Measurements from ENCODE around the gene FIBP.

The FIBP gene

DNA sequence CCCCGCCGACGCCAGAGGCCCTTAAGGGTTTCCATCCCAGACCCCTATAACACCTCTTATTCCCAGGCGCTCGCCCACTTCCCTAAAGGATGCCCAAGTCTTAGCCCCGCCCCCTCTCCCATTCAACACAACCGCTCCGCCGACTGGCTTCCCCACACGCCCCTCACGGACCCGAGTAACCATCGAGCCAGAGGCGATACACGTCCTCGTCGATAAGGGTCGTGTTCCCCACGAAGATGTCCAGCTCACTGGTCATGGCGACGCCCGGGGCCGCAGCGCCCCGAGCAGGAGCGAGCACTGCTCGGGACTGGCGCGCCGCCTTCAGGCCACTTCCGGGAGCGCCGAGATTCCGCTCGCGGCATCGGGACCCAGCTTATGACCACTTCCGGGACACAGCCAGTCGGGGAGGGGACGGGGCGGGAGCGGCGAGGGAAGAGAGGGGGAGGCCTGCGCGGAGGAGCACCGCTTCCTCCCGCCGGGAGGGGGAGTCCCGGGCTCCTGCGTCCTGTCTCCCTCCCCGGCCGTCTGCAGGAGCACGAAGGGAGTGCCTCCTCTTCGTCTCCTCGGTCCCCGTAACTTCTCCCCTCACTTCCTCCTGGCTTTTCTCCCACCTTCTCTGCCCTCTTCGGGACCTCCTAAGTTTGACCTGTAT, at the start of gene FIBP:
Gene FIBP (minus strand): TSS at position 309 of the 652 bp plus-strand sequence. CDS start 53 bp downstream, at position 256.
- peak; percentile 96 for DNase-seq

DNA sequence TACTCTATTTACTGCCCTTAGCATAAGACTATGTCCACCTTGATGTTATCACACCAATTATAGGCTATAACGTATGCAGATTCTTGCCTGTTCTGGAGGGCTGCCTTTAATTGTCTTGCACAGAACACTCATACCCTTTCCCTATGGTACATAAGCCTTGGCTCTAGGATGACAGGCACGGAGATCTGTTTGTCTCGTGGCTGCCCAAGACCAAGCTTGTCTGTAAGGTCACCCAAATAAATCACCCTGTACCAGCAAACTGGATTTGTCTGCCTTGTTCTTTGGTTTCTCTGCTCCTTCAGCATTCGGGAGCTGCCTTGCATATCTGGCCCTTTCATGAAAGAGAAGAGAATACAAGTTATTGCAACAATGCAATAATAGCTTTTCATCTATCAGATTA, 49.5 kb upstream of the FIBP start:
- no peak for DNase-seq

DNA sequence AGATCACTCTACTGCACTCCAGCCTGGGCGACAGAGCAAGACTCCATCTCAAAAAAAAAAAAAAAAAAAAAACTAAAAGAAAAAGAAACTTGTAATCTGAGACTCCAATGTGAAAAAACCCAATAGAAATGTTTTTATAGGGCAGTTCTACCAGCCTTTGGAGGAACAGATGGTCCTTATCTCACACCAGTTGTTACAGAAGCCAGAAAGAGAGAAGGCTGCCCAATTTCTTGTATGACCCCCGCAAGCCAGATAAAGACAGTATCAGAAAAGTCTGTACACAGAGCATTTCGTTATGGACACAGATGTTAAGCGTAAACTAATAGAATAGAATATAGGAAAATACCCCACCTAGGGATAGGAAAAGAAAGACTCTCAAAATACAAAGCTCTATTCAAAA, 45.7 kb upstream of the FIBP start:
- DNase-seq = no peak

DNA sequence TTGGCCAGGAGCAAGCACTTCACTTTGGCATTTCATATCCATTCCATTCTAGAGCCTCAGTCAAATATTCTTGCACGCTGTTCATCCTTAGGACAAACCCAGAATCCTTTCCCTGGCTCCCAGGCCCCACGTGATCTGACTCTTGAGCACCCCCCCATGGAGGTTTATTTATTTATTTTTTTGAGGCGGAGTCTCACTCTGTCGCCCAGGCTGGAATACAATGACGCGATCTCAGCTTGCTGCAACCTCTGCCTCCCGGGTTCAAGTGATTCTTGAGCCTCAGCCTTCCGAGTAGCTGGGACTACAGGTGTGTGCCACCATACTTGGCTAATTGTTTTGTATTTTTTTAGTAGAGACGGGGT, 44.3 kb upstream of the FIBP start:
- DNase-seq = no peak

DNA sequence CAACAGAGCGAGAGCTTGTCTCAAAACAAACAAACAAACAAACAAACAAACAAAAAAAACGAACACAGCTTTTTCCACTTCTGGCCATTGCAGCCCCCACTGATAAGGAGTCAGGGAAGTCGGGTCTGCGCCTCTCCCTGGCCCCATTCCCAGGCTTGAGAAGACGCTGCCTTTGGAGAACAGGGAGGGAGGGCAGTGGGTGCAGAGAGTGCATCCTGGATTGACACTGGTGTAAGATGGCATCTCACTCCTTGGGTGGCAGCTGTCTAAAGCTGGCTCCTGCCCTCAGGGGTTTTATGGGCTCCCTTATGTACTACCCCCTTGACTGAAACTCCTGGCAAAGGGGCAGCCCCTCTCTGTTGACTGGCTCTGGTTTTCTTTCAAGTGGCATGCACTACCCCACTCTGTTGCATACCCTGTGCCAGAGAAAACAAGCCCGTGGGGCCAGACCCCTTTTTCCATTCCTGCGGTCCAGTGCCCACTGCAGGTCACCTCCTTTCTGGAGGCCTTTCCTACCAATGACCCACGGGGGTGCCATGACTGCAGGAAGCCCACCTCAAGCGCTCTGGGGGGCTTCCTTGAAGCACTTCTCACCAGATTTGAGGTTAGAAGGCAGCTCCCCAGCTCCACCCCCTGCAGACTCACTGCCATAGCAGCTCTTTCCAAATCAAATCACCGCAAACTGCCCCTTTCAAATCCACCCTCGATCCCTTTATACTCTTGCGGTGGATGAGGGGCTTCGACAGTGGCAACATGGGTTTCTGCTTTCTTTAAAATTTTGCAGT, 43.7 kb upstream of the FIBP start:
- no peak for DNase-seq

DNA sequence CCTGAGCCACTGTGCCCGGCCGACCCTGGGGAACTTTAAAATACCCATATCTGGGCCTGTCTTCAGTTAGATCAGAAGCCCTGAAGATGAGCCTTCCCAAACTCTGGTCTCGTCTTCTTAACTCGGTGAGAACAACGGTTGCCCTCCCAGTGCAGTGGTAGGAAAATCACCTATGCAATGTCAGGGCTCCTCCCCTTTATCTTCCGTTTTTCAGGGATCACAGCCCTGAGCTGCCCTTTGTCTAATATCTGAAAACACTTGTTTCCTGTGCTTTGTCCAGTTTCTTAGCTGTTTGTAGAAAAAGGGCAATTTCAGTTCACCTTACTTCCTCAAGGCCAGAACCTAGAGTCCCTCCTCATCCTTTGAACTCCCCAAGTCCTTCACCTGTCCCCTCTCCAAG, 40.4 kb upstream of the FIBP start:
- DNase-seq = no peak

DNA sequence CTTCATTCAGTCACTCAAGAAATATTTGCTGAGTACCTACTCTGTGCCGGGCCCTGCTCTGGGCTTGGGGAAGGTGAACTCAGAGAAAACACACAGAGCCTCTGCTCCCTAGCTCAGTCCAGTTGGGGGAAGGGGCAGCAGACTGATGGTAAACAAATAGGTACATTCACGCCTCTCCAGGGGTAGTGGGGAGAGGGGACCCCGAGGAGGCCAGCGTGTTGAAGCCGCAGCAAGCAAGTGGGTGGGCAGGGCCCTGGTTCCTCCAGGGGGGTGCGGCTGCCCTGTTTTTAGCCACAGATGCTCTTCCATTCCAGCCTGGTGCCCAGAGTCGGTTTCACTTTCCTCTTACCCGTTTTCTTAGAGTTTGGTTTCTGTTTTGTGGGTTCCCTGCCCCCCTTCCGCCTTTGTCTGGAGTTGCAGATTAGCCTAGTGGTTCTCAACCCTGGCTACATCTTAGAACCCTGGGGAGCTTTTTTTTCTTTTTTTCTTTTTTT, 39.7 kb upstream of the FIBP start:
- peak; percentile 77 for DNase-seq

DNA sequence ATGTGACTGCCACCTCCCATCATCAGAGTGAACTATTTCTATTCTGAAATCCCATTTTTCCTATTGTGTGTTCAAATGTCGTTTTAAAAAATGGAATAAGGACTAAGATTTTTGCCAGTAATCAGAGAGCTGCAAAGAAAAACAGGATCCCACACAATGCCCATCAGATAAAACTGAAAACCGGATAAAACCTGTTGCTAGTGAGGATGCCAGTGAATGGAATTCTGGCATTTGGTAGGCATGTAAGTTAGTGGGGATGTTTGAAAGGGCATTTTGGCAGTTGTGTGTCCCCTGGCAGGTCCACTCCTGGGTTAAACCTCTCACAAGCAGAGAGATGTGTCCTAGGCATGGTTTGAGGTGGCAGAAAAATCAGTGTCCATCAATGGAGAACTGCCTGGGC, 37.1 kb upstream of the FIBP start:
- no peak for DNase-seq

DNA sequence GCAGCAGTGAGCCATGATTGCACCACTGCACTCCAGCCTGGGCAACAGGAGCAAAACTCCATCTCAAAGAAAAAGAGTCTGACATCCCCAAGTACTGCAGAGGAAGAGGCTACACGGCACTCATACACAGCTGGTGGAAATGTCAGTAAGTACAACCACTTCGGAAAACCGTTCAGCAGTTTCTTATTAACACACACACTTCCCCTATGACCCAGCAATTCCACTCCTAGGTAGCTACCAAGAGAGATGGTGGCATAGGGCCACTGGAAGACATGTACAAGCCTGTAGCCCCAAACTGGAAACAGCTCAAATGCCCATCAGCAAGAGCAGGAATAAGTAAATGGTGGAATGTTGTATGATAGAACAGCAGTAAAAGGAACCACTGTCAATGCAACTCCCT, 34.3 kb upstream of the FIBP start:
- DNase-seq = no peak

DNA sequence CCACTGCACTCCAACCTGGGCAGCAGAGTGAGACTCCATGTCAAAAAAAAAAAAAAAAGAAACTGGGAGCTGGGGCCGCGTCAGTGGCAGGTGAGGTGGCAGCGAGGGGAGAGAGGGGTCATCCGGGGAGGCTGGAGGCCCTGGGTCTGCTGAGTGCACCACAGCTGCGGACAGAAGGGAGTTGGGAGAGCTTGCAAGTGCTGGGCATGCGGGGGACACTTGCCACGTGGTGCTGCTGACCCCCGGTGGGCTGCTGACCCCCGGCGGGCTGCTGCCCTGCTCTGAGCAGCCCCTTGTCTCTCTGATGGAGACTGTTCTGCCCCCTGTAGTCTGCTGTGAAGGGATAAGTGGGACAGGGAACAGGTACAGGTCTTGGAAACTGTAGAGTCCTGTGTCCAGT, 33.6 kb upstream of the FIBP start:
- DNase-seq = no peak

DNA sequence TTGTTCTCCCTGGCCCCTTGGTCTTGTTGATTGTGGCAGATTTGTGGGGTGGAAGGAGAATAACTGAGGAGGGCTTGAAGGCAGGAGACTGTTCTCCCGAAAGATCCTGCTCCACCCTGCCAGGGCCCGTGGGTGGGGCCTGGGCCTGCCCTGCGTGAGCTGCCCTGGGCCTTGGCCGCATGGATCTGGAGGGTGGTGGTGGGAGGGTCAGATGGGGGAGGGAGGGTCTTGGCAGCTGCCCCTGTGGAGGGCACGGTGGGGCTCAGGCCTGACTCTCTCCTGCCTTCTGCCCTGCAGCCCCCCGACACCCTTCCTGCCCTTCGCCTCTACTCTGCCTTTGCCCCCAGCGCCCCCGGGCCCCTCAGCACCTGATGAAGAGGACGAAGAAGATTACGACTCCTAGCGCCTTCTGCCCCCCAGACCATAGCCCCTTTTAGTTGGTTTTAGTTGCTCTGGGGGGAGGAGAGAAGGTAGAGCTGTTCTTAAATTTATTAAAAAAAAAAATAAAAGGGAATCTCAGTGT, 32.8 kb upstream of the FIBP start:
- DNase-seq = no peak

DNA sequence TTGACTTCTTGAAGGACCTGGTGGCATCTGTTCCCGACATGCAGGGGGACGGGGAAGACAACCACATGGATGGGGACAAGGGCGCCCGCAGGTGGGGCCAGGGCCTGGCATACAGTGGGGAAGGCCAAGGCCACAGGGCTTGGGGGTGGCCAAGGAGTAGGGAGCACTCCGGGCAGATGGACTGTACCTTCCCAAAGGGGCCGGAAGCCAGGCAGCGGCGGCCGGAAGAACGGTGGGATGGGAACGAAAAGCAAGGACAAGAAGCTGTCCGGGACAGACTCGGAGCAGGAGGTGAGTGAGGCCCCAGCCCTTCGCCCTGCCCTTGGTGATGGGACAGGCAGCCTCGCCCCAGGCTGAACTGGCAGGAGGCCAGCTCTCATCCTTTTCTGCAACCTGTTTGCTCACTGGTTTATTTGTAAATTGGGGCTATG, 32.1 kb upstream of the FIBP start:
- no peak for DNase-seq

DNA sequence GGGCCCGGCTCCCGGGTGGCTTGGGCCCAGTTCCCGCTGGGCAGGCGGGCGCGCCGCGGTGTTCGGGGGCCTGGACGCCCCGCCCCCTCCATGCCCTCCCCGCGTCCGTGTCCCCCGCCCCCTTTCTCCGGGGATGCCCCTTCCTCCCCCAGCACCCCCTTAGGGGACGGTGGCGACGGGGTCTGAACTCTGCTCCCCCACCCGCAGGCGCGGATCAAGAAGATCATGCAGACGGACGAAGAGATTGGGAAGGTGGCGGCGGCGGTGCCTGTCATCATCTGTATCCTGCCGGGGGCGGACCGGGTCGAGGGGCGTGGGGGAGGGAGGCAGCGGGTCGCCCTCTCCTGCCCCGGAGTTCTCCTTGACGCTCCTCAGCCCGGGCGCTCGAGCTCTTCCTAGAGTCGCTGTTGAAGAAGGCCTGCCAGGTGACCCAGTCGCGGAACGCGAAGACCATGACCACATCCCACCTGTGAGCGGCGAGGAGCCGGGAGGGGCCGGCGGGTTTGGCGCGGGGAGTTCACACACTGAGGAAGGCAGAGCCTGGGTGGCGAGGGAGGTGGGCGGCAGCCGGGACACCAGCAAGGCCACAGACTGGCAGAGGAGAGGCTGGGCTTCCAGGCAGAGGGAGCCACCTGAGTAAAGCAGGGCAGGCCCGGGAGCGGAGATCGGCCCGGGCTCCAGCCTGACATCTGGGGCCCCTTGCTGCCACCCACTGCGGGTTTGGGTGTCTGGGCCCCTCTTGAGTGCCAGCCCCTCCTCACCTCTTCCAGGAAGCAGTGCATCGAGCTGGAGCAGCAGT, 31.5 kb upstream of the FIBP start:
- DNase-seq = peak; percentile 67

DNA sequence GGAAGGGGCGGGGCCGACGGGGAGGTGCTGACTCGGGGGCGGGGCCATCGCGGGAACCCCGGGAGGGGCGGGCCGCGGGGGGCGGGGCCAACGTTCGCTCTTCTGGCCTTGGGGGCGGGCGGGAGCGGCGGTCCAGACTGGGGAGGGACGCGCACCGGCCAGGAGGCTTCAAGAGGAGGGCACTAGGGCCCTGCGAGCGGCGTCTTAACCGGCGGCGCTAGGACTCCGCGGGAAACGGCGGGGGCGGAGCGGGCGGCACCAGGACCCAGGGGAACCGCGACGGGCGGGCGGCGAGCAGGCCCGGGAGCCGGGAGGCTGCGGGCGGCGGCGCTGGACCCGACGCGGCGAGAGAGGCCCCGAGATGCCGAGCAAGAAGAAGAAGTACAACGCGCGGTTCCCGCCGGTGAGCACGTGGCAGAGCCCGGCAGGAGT, 30.9 kb upstream of the FIBP start, which contains the start of gene DRAP1:
Gene DRAP1 (plus strand): TSS at position 286 of the 432 bp plus-strand sequence. CDS start 76 bp downstream, at position 362.
- DNase-seq = peak; percentile 99

DNA sequence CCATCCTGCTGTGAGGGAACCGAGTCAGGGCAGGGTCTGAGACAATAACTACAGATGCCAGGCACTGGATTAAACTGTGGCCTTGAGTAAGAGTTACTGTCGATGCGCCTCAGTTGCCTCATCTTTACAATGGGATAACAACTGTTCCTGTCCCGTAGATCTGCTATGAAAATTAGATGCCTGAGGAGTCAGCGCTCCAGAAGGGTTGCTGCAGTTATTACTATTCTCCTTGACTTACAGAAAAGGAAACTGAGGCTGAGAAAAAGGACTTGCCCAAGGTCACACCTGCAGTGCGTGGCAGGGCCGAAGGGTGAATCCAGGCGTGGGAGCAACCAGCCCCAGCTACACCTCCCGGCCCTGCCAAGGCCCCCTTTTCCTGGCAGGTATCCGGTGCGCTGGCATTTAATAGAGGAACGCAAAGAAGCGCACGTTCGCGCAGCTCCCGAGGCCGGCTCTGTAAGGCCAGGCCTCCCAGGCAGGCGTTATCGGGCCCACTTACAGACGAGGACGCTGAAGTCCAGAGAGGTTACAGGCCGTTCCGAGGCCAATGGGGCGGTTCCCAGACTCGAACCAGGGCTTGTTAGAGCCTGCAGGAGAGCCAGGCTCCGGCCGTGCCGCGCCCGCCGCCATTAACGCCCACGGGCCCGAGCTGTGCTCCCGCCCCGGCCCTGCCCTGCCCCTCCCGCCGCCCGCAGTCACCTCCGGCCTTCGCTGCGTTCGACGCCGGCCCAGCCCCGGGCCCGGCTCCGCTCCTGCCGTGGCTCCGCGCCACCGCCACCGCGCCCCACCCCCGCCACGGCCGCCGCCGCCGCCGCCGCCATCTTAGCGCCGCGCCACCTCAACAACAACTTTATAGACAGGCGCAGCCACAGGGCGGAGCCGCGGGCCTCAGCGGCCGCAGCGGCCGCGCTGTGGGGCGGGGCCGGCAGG, 30.2 kb upstream of the FIBP start, which contains the start of gene C11orf68:
Gene C11orf68 (minus strand): TSS at position 852 of the 930 bp plus-strand sequence. CDS start 31 bp downstream, at position 821.
- DNase-seq = no peak

DNA sequence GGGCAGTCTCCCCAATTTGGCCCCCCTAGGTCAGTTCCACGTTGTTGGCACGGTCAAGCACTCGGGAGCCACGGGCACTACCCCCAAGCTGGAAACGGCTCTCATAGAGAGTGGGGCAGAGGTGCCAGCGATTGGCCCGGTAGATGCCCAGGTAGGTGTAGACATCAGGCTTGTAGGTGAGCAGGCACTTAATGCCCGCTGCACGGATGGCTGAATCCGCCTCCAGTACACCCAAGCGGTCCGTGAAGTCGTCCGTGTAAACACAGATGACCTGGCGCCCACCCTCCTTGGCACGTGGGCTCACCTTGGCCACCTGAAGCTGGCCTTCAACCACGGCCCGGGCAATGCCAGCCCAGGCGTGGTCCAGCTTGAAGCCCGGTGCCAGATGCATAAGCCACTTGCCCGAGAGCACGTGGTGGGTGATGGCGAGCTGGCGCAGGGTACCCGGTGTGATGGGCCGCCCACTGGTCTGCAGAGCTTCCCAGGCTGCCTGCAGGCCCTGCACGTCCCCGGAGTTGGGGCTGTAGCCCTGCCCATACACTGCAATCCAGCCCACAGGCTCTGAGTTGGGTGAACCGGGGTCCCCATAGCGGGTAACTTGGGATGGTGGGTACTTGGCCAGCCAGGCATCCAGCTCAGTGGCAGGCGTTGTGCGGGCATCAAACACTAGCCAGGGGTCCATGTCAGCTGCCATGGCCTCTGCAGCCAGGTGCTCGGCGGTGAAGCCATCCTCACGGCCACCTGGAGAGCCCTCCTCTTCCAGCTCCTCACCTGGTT, 29.4 kb upstream of the FIBP start:
- no peak for DNase-seq

DNA sequence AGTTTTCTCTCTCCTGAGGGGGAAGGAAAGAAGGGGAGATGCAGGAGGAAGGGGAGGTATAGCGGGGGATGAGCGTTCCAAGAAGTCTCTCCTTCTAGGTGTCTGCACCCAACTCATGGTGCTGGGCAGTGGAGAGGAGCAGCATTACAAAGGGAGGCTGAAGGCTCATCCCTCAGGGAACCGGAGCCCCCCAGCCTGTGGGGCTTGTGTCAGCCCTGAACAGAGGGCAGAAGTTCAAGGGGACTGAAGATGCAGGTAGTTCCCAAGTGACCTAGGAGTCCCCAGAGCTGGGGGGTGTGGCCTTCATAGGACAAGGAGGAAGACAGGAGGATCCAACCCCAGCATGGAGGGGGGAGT, 28.8 kb upstream of the FIBP start:
- no peak for DNase-seq

DNA sequence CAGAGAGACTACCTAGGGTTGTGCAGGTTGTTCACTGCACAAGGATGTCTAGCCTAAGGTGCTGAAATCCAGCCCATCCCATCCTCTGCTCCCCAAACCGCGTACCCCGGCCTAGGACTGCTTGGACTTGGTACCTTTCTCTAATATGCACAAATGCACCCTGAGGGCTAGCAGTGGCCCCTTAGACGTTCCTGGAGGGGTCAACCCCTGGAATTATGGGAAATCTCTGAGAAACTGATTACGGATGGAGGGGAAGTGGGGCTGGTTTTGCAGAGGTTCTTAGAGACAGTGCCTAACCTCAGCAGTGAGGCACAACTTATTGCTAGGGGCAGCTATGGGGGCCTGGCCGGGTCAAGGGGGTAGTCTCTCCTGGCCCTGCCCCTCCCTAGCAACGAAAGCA, 28.1 kb upstream of the FIBP start:
- no peak for DNase-seq

DNA sequence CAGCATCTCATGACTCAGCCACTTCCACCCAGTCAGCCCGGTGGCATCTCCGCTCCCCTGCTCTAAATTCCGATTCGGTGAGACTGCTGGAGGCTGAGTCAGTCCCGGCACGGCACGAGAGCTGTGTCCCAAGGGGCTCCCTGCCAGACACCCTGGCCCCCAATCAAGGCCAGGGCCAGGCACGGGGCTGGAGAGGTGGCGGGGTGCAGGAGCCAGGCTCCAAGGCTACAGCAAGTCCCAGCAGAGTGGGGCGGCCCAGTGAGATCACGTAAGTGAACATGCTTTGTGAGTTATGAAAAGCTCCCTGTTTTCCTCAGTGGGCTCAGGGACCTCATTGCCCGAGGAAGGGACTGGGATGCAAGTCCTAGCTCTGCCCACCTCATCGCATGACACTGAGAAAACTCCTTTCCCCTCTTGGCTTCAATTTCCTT, 27.6 kb upstream of the FIBP start:
- no peak for DNase-seq

DNA sequence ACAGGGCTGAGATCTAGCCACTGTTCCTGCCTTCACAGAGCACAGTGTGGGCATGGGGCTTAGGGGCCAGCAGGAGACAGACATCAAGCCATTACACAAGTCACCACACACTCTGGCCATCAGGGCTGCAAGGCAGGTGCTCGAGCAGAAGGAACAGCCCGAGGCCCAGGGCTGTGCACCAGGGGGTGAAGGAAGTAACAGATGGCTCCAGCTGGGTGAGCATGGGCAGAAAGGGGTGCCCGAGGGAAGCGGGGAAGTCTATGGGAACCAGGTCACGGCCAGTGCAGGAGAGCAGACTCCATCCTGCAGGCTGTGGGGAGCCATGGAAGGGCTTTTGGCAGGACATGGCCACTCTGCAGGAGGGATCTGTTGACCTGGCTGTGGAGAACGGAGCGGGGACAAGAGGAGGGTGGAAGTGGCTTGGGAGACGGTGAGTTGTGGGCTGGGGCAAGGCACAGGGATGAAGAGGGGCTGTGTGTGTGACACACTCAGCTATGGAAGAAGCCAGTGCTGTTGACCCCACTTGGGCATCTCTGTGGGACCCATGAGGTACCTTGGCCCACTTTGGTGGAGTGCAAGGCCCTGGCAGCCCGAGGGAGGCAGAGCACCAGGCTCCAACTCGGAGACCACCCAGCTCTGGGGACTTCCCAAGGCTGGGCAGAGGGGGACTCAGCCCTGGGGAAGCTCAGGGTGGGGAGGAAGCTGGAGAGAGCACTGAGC, 27.0 kb upstream of the FIBP start:
- DNase-seq = no peak
